NCI-H128 (cell line): Measurements from ENCODE around the gene ATRN.

Source experiments
- DNase-seq: peaks from one replicate; lab custom pipeline; 2025; ENCODE audit not compliant: unreplicated experiment; lab: John Stamatoyannopoulos, UW

Gene ATRN

GRCh38 chr20:3654326-3655130, 183.7 kb downstream of the ATRN start:
- no peak for DNase-seq

- no peak for DNase-seq
These were observed 184.2 kb downstream of the ATRN start for GRCh38 chr20:3655131-3655405.

- no peak for DNase-seq
These were observed 187.3 kb downstream of the ATRN start for GRCh38 chr20:3658019-3658715.

GRCh38 chr20:3658716-3659491, 188.1 kb downstream of the ATRN start:
- DNase-seq = no peak

- DNase-seq = no peak
These were observed 188.9 kb downstream of the ATRN start for GRCh38 chr20:3659492-3660261.

- no peak for DNase-seq
These were observed 189.6 kb downstream of the ATRN start for GRCh38 chr20:3660262-3661059.

- DNase-seq = no peak
These were observed 190.4 kb downstream of the ATRN start for GRCh38 chr20:3661060-3661813.

GRCh38 chr20:3661814-3662665, 191.2 kb downstream of the ATRN start:
- no peak for DNase-seq

- no peak for DNase-seq
These were observed 192.3 kb downstream of the ATRN start, which contains the start of gene GFRA4 for GRCh38 chr20:3663031-3663701. TSS of gene GFRA4 (minus strand) at chr20:3663399. CDS start at chr20:3663399, 0 bp downstream.

- no peak for DNase-seq
These were observed 193.0 kb downstream of the ATRN start for GRCh38 chr20:3663858-3664257.

GRCh38 chr20:3667434-3668037, 196.7 kb downstream of the ATRN start:
- DNase-seq = no peak

GRCh38 chr20:3669710-3670367, 199.0 kb downstream of the ATRN start:
- DNase-seq = no peak

GRCh38 chr20:3670511-3670910, 199.7 kb downstream of the ATRN start:
- DNase-seq = no peak

GRCh38 chr20:3670945-3671344, 200.1 kb downstream of the ATRN start:
- no peak for DNase-seq

- no peak for DNase-seq
These were observed 201.2 kb downstream of the ATRN start for GRCh38 chr20:3671986-3672546.

GRCh38 chr20:3672547-3673171, 201.8 kb downstream of the ATRN start:
- DNase-seq = no peak
